Mucosa of stomach (tissue), 1 donor: ENCODE measurements around the gene NDUFS8.

Experiments used
- H3K27me3 ChIP-seq: one replicate; pipeline ENCODE4 v1.7.0; 2013; ENCODE audit warnings: mild to moderate bottlenecking, low read length; ENCODE audit not compliant: control insufficient read depth, insufficient read depth
- H3K36me3 ChIP-seq: one replicate; pipeline ENCODE4 v1.7.0; 2013; ENCODE audit warnings: low read length; ENCODE audit not compliant: control insufficient read depth, insufficient read depth
- H3K4me1 ChIP-seq: one replicate; pipeline ENCODE4 v1.7.0; 2013; ENCODE audit warnings: mild to moderate bottlenecking, low read length; ENCODE audit not compliant: control insufficient read depth, insufficient read depth
- H3K4me3 ChIP-seq: one replicate; pipeline ENCODE4 v1.7.0; 2013; ENCODE audit warnings: low read length
- H3K9ac ChIP-seq: one replicate; pipeline ENCODE4 v1.7.0; 2013; ENCODE audit warnings: mild to moderate bottlenecking, low read length, moderate library complexity
- H3K9me3 ChIP-seq: one replicate; pipeline ENCODE4 v1.7.0; 2013; ENCODE audit warnings: mild to moderate bottlenecking, low read length, moderate library complexity; ENCODE audit not compliant: control insufficient read depth
- donor health status: Pancreatic carcinoma.

The NDUFS8 gene

DNA sequence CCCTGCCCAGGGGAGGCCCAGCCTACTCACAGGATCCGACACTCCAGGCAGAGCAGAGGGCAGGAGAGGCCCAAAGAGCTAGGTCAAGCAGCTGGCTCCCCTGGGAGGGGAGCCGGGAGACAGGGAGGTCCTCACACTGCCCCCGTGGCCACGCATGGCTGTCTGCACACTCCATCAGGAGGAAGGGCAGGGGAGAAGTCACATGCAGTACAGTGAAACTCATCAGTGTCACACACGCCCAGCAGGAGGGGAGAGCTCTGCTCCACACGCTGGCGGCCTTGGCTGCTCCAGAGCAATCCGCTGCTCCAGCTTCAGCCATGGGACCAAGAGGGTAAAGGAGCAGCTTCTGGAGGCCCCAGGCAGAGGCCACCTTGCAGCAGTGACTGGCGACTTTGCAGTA is 22.6 kb downstream of the NDUFS8 start:
- Histone ChIP-seq H3K4me1 (no peaks in the 10 kb centered on the region), H3K9ac (no peak overlapping the region), H3K36me3 (peaks cover 10% of the 10 kb centered on the region), H3K9me3 (no peaks in the 10 kb centered on the region), H3K27me3 (no peaks in the 10 kb centered on the region), H3K4me3 (no peak overlapping the region)

DNA sequence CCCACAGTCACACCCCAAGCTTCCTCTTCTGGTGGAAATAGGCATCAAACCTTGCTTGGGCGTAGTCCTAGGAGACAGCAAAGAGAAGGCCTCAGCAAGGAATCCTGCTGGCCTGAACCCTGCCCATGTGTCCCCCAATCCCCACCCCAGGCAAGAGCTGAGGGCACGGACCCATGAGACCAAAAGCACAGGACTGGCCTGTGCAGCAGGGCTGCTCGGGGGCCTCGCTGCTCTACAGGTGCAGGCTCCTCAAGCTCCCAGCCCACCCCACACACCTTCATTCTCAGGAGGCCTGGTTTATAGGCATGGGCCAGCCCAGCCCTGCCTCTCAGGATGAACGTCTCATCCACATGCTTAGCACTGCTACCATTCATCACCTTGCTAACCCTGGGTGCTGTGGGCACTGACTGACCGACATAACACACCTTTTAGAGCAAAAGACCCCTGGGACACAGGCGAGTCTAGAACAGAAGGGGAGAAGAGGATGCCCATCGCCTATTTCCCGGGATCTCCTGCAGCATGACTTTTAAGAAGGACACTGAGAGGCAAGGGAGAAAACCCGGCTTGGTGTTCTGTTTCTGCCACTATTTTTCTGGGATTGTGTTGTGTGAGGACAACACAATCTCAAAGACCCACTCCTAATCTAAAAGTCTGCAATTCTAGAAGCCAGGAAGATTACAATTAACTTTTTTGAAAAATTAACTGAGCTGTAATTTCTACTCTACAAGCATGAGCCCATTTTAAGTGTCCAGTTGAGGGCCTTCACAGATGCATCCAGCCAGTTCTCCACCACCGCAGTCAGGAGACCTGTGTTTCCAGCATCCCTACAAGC is 23.7 kb downstream of the NDUFS8 start:
- Histone ChIP-seq H3K36me3 (peaks cover 4% of the 10 kb centered on the region), H3K4me1 (no peaks in the 10 kb centered on the region), H3K27me3 (no peaks in the 10 kb centered on the region), H3K4me3 (no peak overlapping the region), H3K9me3 (no peaks in the 10 kb centered on the region), H3K9ac (no peak overlapping the region)

DNA sequence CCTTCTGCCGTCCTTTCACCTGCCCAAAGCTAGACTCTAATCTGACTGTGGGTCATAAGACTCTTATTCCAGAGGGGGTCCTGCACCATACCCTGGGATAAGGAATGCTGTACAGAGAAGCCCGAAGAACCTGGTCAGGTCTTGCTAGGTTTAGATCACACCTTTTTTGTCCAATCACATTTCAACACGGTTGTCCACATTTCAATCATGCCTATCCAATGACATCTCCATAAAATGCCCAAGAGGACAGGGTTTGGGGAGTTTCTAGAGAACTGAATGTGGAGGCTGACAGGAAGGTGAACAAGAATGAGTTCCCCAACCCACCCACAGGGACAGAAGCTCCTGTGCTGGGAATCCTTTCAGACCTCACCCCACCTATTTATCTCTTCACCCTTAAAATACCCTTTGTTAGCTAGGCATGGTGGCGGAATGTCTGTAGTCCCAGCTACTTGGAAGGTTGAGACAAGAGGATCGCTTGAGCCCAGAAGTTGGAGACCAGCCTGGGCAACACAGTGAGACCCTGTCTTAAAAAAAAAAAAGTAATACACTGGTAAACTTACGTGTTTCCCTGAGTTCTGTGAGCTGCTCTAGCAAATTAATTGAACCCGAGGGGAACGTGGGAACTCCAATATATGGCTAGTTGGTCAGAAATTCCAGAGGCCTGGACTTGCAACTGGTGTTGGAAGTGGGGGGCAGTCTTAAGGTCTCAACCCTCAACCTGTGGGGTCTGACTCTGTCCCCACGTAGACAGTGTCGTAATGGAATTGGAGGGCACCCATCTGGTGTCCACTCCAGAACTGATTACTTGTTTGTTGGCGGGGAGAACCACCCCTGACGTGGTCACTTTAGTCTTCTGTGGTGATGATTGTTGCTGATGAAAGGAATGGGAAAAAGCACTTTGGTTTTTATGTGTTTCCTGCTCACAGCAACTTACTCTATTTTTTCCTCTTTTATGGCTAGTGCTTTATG is 26.1 kb downstream of the NDUFS8 start:
- H3K27me3 ChIP-seq: no peaks in the 10 kb centered on the region
- H3K9me3 ChIP-seq: no peaks in the 10 kb centered on the region
- H3K4me3 ChIP-seq: no peak overlapping the region
- no peaks in the 10 kb centered on the region for H3K36me3 ChIP-seq
- H3K9ac ChIP-seq: no peak overlapping the region
- H3K4me1 ChIP-seq: no peaks in the 10 kb centered on the region

DNA sequence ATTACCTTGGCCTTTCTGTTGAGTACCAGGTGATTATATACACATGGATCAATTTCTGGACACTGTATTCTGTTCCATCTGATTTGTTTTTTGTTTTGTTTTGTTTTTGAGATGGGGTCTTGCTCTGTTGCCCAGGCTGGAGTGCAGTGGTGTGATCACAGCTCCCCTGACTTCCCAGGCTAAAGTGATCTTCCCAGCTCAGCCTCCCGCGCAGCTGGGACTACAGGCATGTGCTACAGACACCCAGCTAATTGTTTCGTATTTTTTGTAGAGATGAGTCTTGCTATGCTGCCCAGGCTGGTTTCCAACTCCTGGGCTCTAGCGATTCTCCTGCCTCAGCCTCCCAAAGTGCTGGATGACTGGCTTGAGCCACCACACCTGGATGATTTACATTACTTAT is 27.3 kb downstream of the NDUFS8 start:
- no peaks in the 10 kb centered on the region for H3K4me1 ChIP-seq
- no peak overlapping the region for H3K4me3 ChIP-seq
- no peaks in the 10 kb centered on the region for H3K27me3 ChIP-seq
- H3K9me3 ChIP-seq: no peaks in the 10 kb centered on the region
- H3K9ac ChIP-seq: no peak overlapping the region
- no peaks in the 10 kb centered on the region for H3K36me3 ChIP-seq

DNA sequence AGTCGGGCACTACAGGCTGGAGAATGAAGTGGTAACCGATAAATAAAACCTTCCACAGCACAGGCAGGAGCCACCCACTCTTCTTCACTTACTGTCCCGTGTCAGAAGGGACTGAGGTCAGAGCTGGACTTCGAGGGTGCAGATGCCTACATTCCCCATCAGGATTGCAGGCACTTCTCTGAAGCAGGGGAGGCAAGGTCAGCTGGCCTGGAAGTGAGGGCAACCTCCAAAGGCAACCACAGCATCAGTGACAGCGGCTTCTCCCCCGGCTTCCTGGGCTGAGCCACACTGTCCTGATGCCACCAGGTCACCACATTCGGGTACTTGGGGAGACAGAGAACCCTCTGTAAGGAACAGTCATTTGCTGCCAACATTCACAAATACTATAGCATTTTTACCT is 31.0 kb downstream of the NDUFS8 start:
- no peaks in the 10 kb centered on the region for H3K4me1 ChIP-seq
- H3K9me3 ChIP-seq: no peaks in the 10 kb centered on the region
- peaks cover 6% of the 10 kb centered on the region for H3K36me3 ChIP-seq
- no peaks in the 10 kb centered on the region for H3K27me3 ChIP-seq
- no peak overlapping the region for H3K9ac ChIP-seq
- no peak overlapping the region for H3K4me3 ChIP-seq

DNA sequence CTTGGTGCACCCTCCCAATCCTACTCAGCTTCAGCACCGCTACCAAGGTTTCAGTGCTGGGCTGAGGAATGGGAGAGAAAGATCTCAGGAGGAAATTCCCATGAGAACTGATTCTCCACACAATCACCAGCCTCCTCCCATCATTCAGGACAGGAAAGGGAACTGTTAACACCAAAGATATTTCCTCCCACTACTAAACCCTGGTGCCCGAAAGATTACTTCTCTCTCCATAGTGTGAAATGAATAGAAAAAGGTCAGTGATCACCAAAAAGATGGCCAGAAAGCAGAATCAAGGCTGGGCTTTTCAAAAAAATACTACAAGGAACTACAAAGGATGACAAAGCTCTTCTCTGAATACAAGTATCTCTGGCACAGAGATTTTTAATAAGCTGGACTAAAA is 34.4 kb downstream of the NDUFS8 start:
- no peaks in the 10 kb centered on the region for H3K4me1 ChIP-seq
- no peaks in the 10 kb centered on the region for H3K27me3 ChIP-seq
- no peak overlapping the region for H3K9ac ChIP-seq
- peaks cover 6% of the 10 kb centered on the region for H3K36me3 ChIP-seq
- no peak overlapping the region for H3K4me3 ChIP-seq
- H3K9me3 ChIP-seq: no peaks in the 10 kb centered on the region

DNA sequence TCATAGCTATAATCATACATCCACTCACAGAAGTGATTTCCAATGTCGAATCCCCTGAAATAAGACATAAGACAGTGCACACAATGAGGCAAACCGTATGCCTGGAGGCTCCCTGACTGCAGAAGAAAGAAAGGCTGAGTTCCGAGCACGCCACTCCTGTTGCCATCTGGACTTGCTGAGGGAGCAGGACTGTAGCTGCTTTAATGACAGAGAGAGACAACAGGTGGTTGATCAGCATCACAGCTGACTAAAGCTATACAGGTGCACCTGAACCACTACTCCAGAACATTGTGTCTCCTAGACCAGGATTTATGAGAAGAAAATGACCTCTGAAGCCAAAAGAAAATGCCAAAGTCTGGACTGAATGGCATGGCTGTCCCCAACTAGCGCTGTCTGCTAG is 35.4 kb downstream of the NDUFS8 start:
- peaks cover 6% of the 10 kb centered on the region for H3K36me3 ChIP-seq
- no peaks in the 10 kb centered on the region for H3K27me3 ChIP-seq
- H3K4me3 ChIP-seq: no peak overlapping the region
- H3K9ac ChIP-seq: no peak overlapping the region
- H3K9me3 ChIP-seq: no peaks in the 10 kb centered on the region
- H3K4me1 ChIP-seq: no peaks in the 10 kb centered on the region

DNA sequence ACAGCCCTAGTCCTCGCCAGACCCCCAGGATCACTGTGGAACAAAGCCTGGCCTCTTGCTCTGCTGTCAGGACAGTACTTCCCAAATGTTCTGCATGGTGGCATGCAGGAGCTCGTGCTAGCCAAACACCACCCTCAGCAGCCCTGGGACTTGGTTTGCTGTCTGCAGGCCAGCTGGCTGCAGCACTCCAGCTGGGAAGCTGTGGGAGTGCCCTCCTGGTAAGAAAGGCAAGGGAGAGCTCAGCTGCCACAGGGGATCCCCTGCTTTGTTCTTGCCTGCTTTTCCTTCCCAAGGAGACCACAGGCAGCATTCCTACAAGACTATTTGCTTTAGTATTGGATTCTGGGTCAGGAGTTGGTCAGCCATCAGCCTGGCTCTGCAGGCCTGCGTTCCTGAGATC is 36.3 kb downstream of the NDUFS8 start:
- Histone ChIP-seq H3K36me3 (peaks cover 6% of the 10 kb centered on the region), H3K27me3 (no peaks in the 10 kb centered on the region), H3K4me3 (no peak overlapping the region), H3K9ac (no peak overlapping the region), H3K9me3 (no peaks in the 10 kb centered on the region), H3K4me1 (no peaks in the 10 kb centered on the region)

DNA sequence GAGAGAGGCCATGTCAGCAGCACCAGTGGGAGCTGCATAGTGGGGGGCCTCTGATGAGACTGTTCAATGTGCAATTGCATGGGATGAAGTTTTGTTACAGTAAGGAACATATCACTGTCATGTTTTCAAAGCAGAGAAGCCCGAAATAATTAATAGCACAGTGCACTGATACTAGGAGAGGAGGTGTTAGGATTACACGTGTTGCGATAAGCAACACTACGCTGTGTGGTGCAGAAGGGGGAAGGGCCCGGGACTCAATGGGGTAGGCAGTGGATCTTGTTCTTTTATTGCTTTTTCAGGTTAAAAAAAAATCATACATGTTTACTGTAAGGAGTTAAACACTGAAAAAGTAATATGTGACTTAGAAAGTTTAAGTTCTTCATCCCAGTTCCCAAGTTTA is 37.5 kb downstream of the NDUFS8 start:
- Histone ChIP-seq H3K4me1 (no peaks in the 10 kb centered on the region), H3K36me3 (peaks cover 6% of the 10 kb centered on the region), H3K27me3 (no peaks in the 10 kb centered on the region), H3K9me3 (no peaks in the 10 kb centered on the region), H3K9ac (no peak overlapping the region), H3K4me3 (no peak overlapping the region)

DNA sequence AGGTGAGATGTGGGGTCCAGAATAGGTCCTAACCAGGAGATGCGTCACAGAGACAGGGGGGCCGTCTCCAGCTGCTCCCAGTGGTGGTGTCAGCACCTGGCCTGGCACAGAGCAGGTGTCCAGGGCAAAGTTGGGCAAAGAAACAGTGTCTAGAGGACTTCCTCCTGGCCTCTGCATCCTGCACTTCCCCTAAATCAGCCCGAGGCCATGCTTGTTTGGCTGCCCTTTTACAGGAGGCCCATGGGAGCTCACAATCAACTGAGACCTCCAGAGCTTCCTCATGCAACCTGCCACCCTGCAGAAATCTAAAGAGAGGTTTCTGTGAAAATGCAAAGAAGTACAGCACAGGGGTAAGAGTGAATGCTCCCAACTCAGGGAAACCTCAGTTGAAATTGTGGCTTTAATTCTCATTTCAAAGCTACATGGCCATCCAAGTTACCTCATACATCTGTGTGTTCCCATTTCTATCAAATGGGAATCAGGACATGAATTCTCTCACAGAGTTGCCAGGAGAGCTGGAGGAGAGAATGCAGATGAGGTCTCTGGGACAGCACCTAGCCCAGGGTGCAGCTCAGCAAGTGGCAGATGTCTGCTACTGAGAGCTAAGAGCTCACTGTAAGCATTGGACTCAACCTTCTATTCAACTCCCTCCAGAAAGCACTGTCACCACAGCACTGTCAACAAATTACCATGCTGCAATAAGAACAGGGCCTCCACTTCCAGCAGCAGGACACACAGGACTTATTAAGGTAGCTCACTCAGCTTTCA is 41.0 kb downstream of the NDUFS8 start:
- H3K9me3 ChIP-seq: no peaks in the 10 kb centered on the region
- no peak overlapping the region for H3K9ac ChIP-seq
- no peaks in the 10 kb centered on the region for H3K4me1 ChIP-seq
- H3K4me3 ChIP-seq: no peak overlapping the region
- no peaks in the 10 kb centered on the region for H3K27me3 ChIP-seq
- H3K36me3 ChIP-seq: no peaks in the 10 kb centered on the region

DNA sequence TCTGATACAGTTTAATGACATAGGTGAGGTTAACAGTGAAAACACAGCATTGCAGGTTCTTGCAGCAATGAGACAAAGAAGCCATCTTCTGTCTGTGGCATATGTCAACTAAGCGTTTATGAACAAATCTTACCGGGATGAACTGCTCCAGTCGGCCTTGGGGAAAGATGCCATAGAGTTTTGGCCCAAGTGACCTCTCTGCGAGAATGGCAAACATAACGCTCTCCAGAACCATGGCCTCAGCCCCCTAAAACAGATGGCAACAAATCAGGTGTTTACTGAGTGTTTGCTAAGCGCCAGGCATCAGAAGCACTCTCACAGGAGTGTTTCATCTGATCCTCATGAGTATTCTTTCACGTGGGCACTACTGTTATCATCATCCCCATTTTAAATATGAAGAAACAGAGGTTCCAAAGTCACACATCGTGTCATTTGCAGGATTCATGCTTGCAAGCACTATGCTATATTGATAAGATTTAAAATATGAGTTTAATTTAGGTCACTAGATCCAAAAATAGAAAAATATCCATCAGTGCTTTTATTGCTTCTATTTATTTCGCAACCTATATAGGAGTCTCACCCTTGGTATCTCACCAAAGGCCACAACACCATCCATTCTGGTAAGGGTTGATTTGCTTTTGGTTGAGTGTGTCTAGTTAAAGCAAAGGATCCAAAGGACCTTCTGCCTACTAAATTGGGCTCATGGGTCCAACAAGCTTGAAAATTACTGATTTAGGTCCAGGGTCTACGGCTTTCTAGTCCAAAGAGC is 44.3 kb downstream of the NDUFS8 start:
- Histone ChIP-seq H3K36me3 (no peaks in the 10 kb centered on the region), H3K9ac (no peak overlapping the region), H3K4me1 (peaks cover 9% of the 10 kb centered on the region), H3K27me3 (no peaks in the 10 kb centered on the region), H3K9me3 (no peaks in the 10 kb centered on the region), H3K4me3 (no peak overlapping the region)
